Measurements from ENCODE around the gene CCDC88B. TPM values are rescaled to one million over a fixed set of nuclear protein-coding genes. Genes with fewer than 3 reads are reported as not detected.

CCDC88B gene
- polyA plus RNA-seq, 1 donor from 2014 or later, result 1.3 TPM

DNA sequence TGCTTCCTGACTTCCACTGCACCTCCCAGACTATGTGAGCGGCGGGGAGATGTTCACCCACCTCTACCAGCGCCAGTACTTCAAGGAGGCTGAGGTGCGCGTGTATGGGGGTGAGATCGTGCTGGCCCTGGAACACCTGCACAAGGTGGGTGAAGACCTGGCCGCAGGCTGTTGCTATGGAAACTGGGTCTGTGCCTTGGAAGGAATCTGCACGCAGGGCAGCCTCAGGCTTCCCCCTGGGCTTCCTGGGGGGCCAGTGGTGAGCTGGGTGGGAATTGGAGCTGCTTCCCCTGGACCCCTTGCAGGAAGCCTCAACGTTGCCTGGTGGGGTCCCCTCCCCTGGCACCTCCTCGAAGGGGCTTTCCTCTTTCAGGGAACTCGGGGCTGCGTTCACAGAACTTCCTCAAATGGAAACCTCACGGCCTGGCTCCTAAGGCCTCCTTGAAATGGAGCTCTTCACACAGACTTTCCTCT is 20.5 kb downstream of the CCDC88B start:
- Histone ChIP-seq H3K36me3 (ENCODE audit: insufficient read depth, low read length) (no peaks in the 10 kb centered on the region), H3K27ac (ENCODE audit: low read length) (no peak overlapping the region), H2AFZ (ENCODE audit: low read depth, low read length) (no peak overlapping the region), H3K9ac (ENCODE audit: low read length) (no peak overlapping the region), H3K79me2 (replicated peaks; ENCODE audit: insufficient read depth, low read length) (no peaks in the 10 kb centered on the region), H3K9me3 (ENCODE audit: low read length) (no peaks in the 10 kb centered on the region), H4K20me1 (ENCODE audit: insufficient read depth) (no peaks in the 10 kb centered on the region), H3F3A (ENCODE audit: insufficient read depth, low read length, poor library complexity, severe bottlenecking) (no peaks in the 10 kb centered on the region), H3K4me2 (ENCODE audit: low read length) (no peak overlapping the region), H3K4me3 (ENCODE audit: low read length) (peak overlapping the region; percentile 75), H3K27me3 (ENCODE audit: insufficient read depth, low read depth, low read length) (no peaks in the 10 kb centered on the region), H3K9me2 (ENCODE audit: insufficient read depth, low read length) (no peaks in the 10 kb centered on the region)
- no peak for TF ChIP-seq TAF1 (IDR thresholded peaks at IDR 0.05; ENCODE audit: low read depth)
- no peak for TF ChIP-seq MXI1 (conservative IDR thresholded peaks at IDR 0.05; ENCODE audit: poor library complexity, severe bottlenecking)
- no peak for TF ChIP-seq POLR2AphosphoS5 (IDR thresholded peaks at IDR 0.05)
- TF ChIP-seq EP300 (conservative IDR thresholded peaks at IDR 0.05; ENCODE audit: poor library complexity, severe bottlenecking), result no peak
- TF ChIP-seq RAD21 (conservative IDR thresholded peaks at IDR 0.05), result no peak
- TF ChIP-seq, protein P1, sequence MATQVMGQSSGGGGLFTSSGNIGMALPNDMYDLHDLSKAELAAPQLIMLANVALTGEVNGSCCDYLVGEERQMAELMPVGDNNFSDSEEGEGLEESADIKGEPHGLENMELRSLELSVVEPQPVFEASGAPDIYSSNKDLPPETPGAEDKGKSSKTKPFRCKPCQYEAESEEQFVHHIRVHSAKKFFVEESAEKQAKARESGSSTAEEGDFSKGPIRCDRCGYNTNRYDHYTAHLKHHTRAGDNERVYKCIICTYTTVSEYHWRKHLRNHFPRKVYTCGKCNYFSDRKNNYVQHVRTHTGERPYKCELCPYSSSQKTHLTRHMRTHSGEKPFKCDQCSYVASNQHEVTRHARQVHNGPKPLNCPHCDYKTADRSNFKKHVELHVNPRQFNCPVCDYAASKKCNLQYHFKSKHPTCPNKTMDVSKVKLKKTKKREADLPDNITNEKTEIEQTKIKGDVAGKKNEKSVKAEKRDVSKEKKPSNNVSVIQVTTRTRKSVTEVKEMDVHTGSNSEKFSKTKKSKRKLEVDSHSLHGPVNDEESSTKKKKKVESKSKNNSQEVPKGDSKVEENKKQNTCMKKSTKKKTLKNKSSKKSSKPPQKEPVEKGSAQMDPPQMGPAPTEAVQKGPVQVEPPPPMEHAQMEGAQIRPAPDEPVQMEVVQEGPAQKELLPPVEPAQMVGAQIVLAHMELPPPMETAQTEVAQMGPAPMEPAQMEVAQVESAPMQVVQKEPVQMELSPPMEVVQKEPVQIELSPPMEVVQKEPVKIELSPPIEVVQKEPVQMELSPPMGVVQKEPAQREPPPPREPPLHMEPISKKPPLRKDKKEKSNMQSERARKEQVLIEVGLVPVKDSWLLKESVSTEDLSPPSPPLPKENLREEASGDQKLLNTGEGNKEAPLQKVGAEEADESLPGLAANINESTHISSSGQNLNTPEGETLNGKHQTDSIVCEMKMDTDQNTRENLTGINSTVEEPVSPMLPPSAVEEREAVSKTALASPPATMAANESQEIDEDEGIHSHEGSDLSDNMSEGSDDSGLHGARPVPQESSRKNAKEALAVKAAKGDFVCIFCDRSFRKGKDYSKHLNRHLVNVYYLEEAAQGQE (IDR thresholded peaks at IDR 0.05; ENCODE audit: borderline replicate concordance), result no peak
- TF ChIP-seq, protein P2, sequence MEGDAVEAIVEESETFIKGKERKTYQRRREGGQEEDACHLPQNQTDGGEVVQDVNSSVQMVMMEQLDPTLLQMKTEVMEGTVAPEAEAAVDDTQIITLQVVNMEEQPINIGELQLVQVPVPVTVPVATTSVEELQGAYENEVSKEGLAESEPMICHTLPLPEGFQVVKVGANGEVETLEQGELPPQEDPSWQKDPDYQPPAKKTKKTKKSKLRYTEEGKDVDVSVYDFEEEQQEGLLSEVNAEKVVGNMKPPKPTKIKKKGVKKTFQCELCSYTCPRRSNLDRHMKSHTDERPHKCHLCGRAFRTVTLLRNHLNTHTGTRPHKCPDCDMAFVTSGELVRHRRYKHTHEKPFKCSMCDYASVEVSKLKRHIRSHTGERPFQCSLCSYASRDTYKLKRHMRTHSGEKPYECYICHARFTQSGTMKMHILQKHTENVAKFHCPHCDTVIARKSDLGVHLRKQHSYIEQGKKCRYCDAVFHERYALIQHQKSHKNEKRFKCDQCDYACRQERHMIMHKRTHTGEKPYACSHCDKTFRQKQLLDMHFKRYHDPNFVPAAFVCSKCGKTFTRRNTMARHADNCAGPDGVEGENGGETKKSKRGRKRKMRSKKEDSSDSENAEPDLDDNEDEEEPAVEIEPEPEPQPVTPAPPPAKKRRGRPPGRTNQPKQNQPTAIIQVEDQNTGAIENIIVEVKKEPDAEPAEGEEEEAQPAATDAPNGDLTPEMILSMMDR (IDR thresholded peaks at IDR 0.05; ENCODE audit: poor library complexity, severe bottlenecking), result no peak
- no peak for TF ChIP-seq SMC3 (conservative IDR thresholded peaks at IDR 0.05; ENCODE audit: poor library complexity)
- TF ChIP-seq EZH2 (IDR thresholded peaks at IDR 0.05; ENCODE audit: borderline replicate concordance, insufficient read depth, low read length, poor library complexity, severe bottlenecking), result no peak

DNA sequence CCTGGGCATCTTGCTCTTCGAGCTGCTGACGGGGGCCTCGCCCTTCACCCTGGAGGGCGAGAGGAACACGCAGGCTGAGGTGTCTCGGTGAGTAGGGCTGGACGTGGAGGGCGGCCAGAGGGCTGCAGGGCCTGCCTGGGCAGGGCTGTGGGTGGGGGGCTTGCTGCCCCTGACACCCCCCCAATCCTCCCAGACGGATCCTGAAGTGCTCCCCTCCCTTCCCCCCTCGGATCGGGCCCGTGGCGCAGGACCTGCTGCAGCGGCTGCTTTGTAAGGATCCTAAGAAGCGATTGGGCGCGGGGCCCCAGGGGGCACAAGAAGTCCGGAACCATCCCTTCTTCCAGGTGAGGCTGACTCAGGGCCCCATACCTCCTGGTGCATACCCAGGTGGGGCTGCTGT is 21.7 kb downstream of the CCDC88B start:
- Histone ChIP-seq H2AFZ (ENCODE audit: low read depth, low read length) (no peak overlapping the region), H3F3A (ENCODE audit: insufficient read depth, low read length, poor library complexity, severe bottlenecking) (no peaks in the 10 kb centered on the region), H3K79me2 (replicated peaks; ENCODE audit: insufficient read depth, low read length) (no peaks in the 10 kb centered on the region), H3K27me3 (ENCODE audit: insufficient read depth, low read depth, low read length) (no peaks in the 10 kb centered on the region), H3K4me2 (ENCODE audit: low read length) (no peak overlapping the region), H3K9ac (ENCODE audit: low read length) (no peak overlapping the region), H3K27ac (ENCODE audit: low read length) (no peak overlapping the region), H4K20me1 (ENCODE audit: insufficient read depth) (no peaks in the 10 kb centered on the region), H3K4me3 (ENCODE audit: low read length) (no peak overlapping the region), H3K9me3 (ENCODE audit: low read length) (no peaks in the 10 kb centered on the region), H3K9me2 (ENCODE audit: insufficient read depth, low read length) (no peaks in the 10 kb centered on the region), H3K36me3 (ENCODE audit: insufficient read depth, low read length) (no peaks in the 10 kb centered on the region)
- TF ChIP-seq, protein P1 (IDR thresholded peaks at IDR 0.05; ENCODE audit: borderline replicate concordance), result no peak
- TF ChIP-seq EP300 (conservative IDR thresholded peaks at IDR 0.05; ENCODE audit: poor library complexity, severe bottlenecking), result no peak
- no peak for TF ChIP-seq TAF1 (IDR thresholded peaks at IDR 0.05; ENCODE audit: low read depth)
- no peak for TF ChIP-seq RAD21 (conservative IDR thresholded peaks at IDR 0.05)
- TF ChIP-seq POLR2AphosphoS5 (IDR thresholded peaks at IDR 0.05), result no peak
- TF ChIP-seq MXI1 (conservative IDR thresholded peaks at IDR 0.05; ENCODE audit: poor library complexity, severe bottlenecking), result no peak
- TF ChIP-seq EZH2 (IDR thresholded peaks at IDR 0.05; ENCODE audit: borderline replicate concordance, insufficient read depth, low read length, poor library complexity, severe bottlenecking), result no peak

Measured in neural cell (in vitro differentiated cells).